H1 (cell line): ENCODE measurements around the gene WDR75.

Experiments used
- CEBPB ChIP-seq: IDR thresholded peaks from 2 replicates; pipeline ENCODE4 v1.6.1; 2012; ENCODE audit warnings: low read depth, low read length
- EP300 ChIP-seq, 2 experiments: IDR thresholded peaks; 1 replicate in 1 of 2; 2 replicates in 1 of 2; pipeline ENCODE4 v1.6.1; 2011 to 2012; ENCODE audit warnings: low read depth in 2 of 2, low read length in 2 of 2, mild to moderate bottlenecking in 2 of 2, borderline replicate concordance in 1 of 2, inconsistent platforms in 1 of 2, moderate library complexity in 1 of 2
- EZH2 ChIP-seq: fragments of 200-600 bp; sonication (generic); IDR thresholded peaks from 2 replicates; pipeline ENCODE4 v1.7.1; 2012; ENCODE audit warnings: low read depth, mild to moderate bottlenecking, moderate library complexity, low read length, inconsistent platforms; ENCODE audit not compliant: severe bottlenecking
- FOSL1 ChIP-seq: IDR thresholded peaks from 2 replicates; pipeline ENCODE4 v1.6.1; 2011; ENCODE audit warnings: mild to moderate bottlenecking, low read depth, low read length, moderate library complexity; ENCODE audit not compliant: insufficient read depth
- GTF2F1 ChIP-seq: IDR thresholded peaks from 2 replicates; pipeline ENCODE4 v1.6.1; 2012; ENCODE audit warnings: low read depth, low read length, improper control_type of control experiment, borderline replicate concordance
- POLR2A ChIP-seq, 2 experiments: IDR thresholded peaks; 1 replicate in 1 of 2; 2 replicates in 1 of 2; pipeline ENCODE4 v1.6.1; 2011; ENCODE audit warnings: low read depth in 2 of 2, low read length in 2 of 2, mild to moderate bottlenecking in 2 of 2; ENCODE audit errors: control extremely low read depth in 1 of 2
- POLR2AphosphoS5 ChIP-seq: IDR thresholded peaks from 2 replicates; pipeline ENCODE4 v1.6.1; 2011; ENCODE audit warnings: low read depth, low read length
- RAD21 ChIP-seq, 2 experiments: IDR thresholded peaks in 1 of 2; conservative IDR thresholded peaks in 1 of 2; 2 replicates each; pipeline ENCODE4 v1.6.1; 2011; ENCODE audit warnings: low read depth in 2 of 2, low read length in 2 of 2, improper control_type of control experiment in 1 of 2, inconsistent platforms in 1 of 2, mild to moderate bottlenecking in 1 of 2, moderate library complexity in 1 of 2
- SAP30 ChIP-seq: fragments of 300-600 bp; sonication (generic); IDR thresholded peaks from 2 replicates; pipeline ENCODE4 v1.7.1; 2012; ENCODE audit warnings: low read length, moderate library complexity, mild to moderate bottlenecking, inconsistent platforms; ENCODE audit not compliant: insufficient read depth, insufficient replicate concordance
- SIN3A ChIP-seq, 2 experiments: IDR thresholded peaks in 1 of 2; conservative IDR thresholded peaks in 1 of 2; 2 replicates each; pipeline ENCODE4 v1.6.1; 2011 to 2012; ENCODE audit warnings: low read length in 2 of 2, improper control_type of control experiment in 1 of 2, low read depth in 1 of 2, mild to moderate bottlenecking in 1 of 2
- SP1 ChIP-seq: IDR thresholded peaks from 2 replicates; pipeline ENCODE4 v1.6.1; 2011; ENCODE audit warnings: low read depth, low read length
- TF ChIP-seq, protein P1 (sequence below), 3 experiments: IDR thresholded peaks; 1 replicate in 2 of 3; 2 replicates in 1 of 3; pipeline versions ENCODE4 v1.5.1 to v1.6.1; 2011; ENCODE audit warnings: low read length in 3 of 3, mild to moderate bottlenecking in 3 of 3, inconsistent platforms in 2 of 3, low read depth in 1 of 3, moderate library complexity in 1 of 3; ENCODE audit not compliant: insufficient read depth in 1 of 3; ENCODE audit errors: control extremely low read depth in 1 of 3

DNA sequence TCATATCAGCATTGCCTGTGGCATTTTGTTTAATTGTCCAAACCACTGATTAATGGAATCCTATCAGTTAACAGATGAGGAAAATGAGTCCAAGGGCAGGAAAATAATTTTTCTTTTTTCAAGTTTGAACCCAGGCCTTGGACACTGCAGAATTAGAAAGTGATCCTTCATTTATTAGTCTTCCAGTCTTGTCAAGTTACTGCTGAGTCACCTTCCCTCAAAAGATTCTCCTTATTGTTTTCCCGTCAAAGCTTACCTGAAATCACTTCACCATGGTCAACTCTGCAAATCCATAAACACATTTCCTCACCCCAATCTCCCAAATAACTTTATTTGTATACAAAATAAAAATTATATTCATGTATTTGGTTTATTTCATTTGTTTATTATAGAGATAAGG lies 57.9 kb downstream of the WDR75 start:
- TF ChIP-seq GTF2F1 (no peak), EP300 (IDR thresholded peaks at IDR 0.05; ENCODE audit: borderline replicate concordance in 1 of 2, low read depth in 2 of 2, low read length in 2 of 2) (no peak), POLR2AphosphoS5 (no peak), FOSL1 (no peak), RAD21 (IDR thresholded peaks at IDR 0.05 in 1 of 2, conservative IDR thresholded peaks at IDR 0.05 in 1 of 2; ENCODE audit: low read depth in 2 of 2, low read length in 2 of 2) (no peak), POLR2A (IDR thresholded peaks at IDR 0.05; ENCODE audit: control extremely low read depth in 1 of 2, low read depth in 2 of 2, low read length in 2 of 2) (no peak), EZH2 (no peak), CEBPB (no peak), SAP30 (no peak), SP1 (no peak), SIN3A (conservative IDR thresholded peaks at IDR 0.05 in 1 of 2, IDR thresholded peaks at IDR 0.05 in 1 of 2; ENCODE audit: low read depth in 1 of 2, low read length in 2 of 2) (no peak)
- TF ChIP-seq, protein P1, sequence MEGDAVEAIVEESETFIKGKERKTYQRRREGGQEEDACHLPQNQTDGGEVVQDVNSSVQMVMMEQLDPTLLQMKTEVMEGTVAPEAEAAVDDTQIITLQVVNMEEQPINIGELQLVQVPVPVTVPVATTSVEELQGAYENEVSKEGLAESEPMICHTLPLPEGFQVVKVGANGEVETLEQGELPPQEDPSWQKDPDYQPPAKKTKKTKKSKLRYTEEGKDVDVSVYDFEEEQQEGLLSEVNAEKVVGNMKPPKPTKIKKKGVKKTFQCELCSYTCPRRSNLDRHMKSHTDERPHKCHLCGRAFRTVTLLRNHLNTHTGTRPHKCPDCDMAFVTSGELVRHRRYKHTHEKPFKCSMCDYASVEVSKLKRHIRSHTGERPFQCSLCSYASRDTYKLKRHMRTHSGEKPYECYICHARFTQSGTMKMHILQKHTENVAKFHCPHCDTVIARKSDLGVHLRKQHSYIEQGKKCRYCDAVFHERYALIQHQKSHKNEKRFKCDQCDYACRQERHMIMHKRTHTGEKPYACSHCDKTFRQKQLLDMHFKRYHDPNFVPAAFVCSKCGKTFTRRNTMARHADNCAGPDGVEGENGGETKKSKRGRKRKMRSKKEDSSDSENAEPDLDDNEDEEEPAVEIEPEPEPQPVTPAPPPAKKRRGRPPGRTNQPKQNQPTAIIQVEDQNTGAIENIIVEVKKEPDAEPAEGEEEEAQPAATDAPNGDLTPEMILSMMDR (IDR thresholded peaks at IDR 0.05; ENCODE audit: control extremely low read depth in 1 of 3, insufficient read depth in 1 of 3, low read depth in 1 of 3, low read length in 3 of 3): no peak
